ENCODE data around the gene ODAD4. TPM values are rescaled to one million over a fixed set of nuclear protein-coding genes. Genes with fewer than 3 reads are reported as not detected.

ODAD4 gene
- total RNA-seq, 1 donor from 2014 or later = 4.5 TPM

- H3K4me1 Mint-ChIP-seq (ENCODE audit: unreplicated experiment) = peaks cover 4% of the 10 kb centered on the region
- peak overlapping the region; percentile 62 for H3K27ac Mint-ChIP-seq
- TF ChIP-seq, protein P1, sequence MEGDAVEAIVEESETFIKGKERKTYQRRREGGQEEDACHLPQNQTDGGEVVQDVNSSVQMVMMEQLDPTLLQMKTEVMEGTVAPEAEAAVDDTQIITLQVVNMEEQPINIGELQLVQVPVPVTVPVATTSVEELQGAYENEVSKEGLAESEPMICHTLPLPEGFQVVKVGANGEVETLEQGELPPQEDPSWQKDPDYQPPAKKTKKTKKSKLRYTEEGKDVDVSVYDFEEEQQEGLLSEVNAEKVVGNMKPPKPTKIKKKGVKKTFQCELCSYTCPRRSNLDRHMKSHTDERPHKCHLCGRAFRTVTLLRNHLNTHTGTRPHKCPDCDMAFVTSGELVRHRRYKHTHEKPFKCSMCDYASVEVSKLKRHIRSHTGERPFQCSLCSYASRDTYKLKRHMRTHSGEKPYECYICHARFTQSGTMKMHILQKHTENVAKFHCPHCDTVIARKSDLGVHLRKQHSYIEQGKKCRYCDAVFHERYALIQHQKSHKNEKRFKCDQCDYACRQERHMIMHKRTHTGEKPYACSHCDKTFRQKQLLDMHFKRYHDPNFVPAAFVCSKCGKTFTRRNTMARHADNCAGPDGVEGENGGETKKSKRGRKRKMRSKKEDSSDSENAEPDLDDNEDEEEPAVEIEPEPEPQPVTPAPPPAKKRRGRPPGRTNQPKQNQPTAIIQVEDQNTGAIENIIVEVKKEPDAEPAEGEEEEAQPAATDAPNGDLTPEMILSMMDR (conservative IDR thresholded peaks at IDR 0.05) = no peak
- H3K9me3 Mint-ChIP-seq = no peaks in the 10 kb centered on the region
- DNase-seq (ENCODE audit: extremely low spot score, unreplicated experiment) = no peak
- H3K27me3 Mint-ChIP-seq = no peaks in the 10 kb centered on the region
- H3K4me3 Mint-ChIP-seq = no peak overlapping the region
- peaks cover 20% of the 10 kb centered on the region for H3K36me3 Mint-ChIP-seq
These were observed 47.6 kb downstream of the ODAD4 start for GRCh38 chr17:41977991-41978390.

DNA sequence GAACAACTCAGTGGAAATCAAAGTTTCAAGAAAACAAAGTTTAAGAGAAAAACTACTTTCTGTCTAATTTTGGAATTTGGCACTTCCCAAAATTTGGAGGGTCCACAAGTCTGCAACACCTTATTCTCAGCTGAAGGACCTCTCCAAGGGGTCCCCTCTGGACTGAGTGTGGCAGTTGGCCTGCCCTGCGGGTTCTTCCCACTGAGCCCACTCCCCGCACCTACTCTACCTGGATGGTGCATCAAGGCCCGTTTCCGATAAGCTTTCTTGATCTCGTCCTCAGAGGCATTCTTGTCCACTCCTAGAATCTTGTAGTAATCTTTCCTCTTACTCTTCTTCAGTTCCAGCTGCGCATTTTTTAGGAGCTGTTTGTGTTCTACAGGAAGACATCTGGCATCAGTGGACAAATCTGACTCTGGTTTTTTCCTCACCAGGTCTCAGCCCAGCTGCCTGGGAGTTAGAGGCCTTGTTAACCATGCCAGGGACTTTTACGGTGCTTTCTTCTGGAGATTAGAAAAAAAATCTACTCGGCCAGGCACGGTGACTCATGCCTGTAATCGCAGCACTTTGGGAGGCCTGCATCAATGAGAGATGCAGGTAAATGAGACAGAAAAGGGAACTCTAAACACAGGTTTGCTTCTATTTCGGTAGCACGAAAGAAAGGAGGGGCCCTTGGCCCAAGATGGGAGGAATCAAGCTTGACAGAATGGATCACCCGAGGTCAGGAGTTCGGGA lies 51.8 kb downstream of the ODAD4 start:
- H3K27ac Mint-ChIP-seq = no peak overlapping the region
- H3K9me3 Mint-ChIP-seq = no peaks in the 10 kb centered on the region
- TF ChIP-seq, protein P1 (conservative IDR thresholded peaks at IDR 0.05) = no peak
- no peak overlapping the region for H3K4me3 Mint-ChIP-seq
- no peak for DNase-seq (ENCODE audit: extremely low spot score, unreplicated experiment)
- H3K4me1 Mint-ChIP-seq (ENCODE audit: unreplicated experiment) = no peaks in the 10 kb centered on the region
- no peaks in the 10 kb centered on the region for H3K27me3 Mint-ChIP-seq
- peaks cover 38% of the 10 kb centered on the region for H3K36me3 Mint-ChIP-seq

DNA sequence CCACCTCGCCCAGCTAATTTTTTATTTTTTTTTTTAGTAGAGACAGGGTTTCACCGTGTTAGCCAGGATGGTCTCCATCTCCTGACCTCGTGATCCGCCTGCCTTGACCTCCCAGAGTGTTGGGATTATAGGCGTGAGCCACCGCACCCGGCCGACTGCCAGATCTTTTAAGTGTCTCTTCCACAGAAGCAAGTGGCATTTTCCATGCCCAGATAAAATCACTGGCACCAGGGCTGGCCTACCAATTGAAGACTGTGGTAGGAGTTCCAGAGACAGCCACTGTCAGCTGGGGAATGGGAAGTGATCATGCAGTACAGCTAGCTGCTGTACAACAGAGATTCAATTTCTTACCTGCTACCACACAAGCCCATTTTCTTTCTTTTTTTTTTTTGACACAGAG lies 54.0 kb downstream of the ODAD4 start:
- DNase-seq (ENCODE audit: extremely low spot score, unreplicated experiment) = no peak
- H3K4me3 Mint-ChIP-seq = no peak overlapping the region
- no peak overlapping the region for H3K27ac Mint-ChIP-seq
- TF ChIP-seq, protein P1 (conservative IDR thresholded peaks at IDR 0.05) = no peak
- peaks cover 39% of the 10 kb centered on the region for H3K36me3 Mint-ChIP-seq
- H3K27me3 Mint-ChIP-seq = no peaks in the 10 kb centered on the region
- H3K4me1 Mint-ChIP-seq (ENCODE audit: unreplicated experiment) = no peaks in the 10 kb centered on the region
- no peaks in the 10 kb centered on the region for H3K9me3 Mint-ChIP-seq

GRCh38 chr17:41985919-41986318 lies 55.5 kb downstream of the ODAD4 start:
- Mint-ChIP-seq H3K9me3 (no peaks in the 10 kb centered on the region), H3K27ac (no peak overlapping the region), H3K36me3 (peaks cover 37% of the 10 kb centered on the region), H3K4me1 (ENCODE audit: unreplicated experiment) (no peaks in the 10 kb centered on the region), H3K4me3 (no peak overlapping the region), H3K27me3 (no peaks in the 10 kb centered on the region)
- no peak for DNase-seq (ENCODE audit: extremely low spot score, unreplicated experiment)
- TF ChIP-seq, protein P1 (conservative IDR thresholded peaks at IDR 0.05) = no peak

DNA sequence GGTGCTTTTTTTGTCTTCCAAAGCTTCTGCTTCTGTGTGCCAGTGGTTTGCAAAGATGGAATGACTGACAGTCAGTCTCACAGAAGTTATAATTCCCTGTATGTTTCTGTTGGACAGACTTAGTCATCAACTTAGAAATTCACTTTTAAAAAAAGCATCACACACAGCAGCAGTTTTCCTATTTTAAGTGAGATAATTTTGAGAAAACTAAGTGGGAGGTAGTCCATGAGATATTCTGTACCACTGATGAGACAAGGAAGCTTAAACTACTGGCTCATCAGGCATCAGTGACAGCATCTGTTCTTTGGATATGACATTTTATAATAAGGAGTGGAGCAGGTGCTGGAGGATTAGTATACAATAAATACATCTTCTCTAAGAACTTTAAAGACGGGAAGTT lies 56.2 kb downstream of the ODAD4 start:
- H3K27me3 Mint-ChIP-seq = no peaks in the 10 kb centered on the region

More for the DNA sequence above, 56.2 kb downstream of the ODAD4 start:
- H3K9me3 Mint-ChIP-seq = no peaks in the 10 kb centered on the region
- no peak overlapping the region for H3K27ac Mint-ChIP-seq
- no peak overlapping the region for H3K4me3 Mint-ChIP-seq
- H3K4me1 Mint-ChIP-seq (ENCODE audit: unreplicated experiment) = no peaks in the 10 kb centered on the region
- TF ChIP-seq, protein P1 (conservative IDR thresholded peaks at IDR 0.05) = no peak
- DNase-seq (ENCODE audit: extremely low spot score, unreplicated experiment) = no peak
- peaks cover 41% of the 10 kb centered on the region for H3K36me3 Mint-ChIP-seq

All from type B pancreatic cell (in vitro differentiated cells).